Measurements from ENCODE around the gene COL18A1.
"Not testable (repeated sequence)": the region's sequence is repeated elsewhere in the genome, so short reads cannot be mapped to it uniquely, and the experiment has no call there.

COL18A1 gene

GRCh38 chr21:45496968-45497845 lies 92.2 kb downstream of the COL18A1 start:
- no peak for DNase-seq

- DNase-seq, result no peak
Measured at GRCh38 chr21:45497846-45498645, 93.1 kb downstream of the COL18A1 start.

- DNase-seq, result no peak
Measured at GRCh38 chr21:45498646-45499000, 93.7 kb downstream of the COL18A1 start.

GRCh38 chr21:45499201-45499750 lies 94.3 kb downstream of the COL18A1 start:
- DNase-seq, result no peak

- no peak for DNase-seq
Measured at GRCh38 chr21:45499970-45500577, 95.1 kb downstream of the COL18A1 start.

- peak; percentile 24 for DNase-seq
Measured at GRCh38 chr21:45501081-45502005, 96.4 kb downstream of the COL18A1 start.

- DNase-seq, result no peak
Measured at GRCh38 chr21:45502006-45502345, 97.0 kb downstream of the COL18A1 start.

GRCh38 chr21:45502600-45502999 lies 97.6 kb downstream of the COL18A1 start:
- no peak for DNase-seq

- DNase-seq, result not testable (repeated sequence)
Measured at GRCh38 chr21:45503226-45503625, 98.3 kb downstream of the COL18A1 start.

- no peak for DNase-seq
Measured at GRCh38 chr21:45504021-45504515, 99.1 kb downstream of the COL18A1 start.

- DNase-seq, result no peak
Measured at GRCh38 chr21:45504516-45505415, 99.8 kb downstream of the COL18A1 start.

GRCh38 chr21:45505416-45506021 lies 100.6 kb downstream of the COL18A1 start:
- no peak for DNase-seq

- DNase-seq, result no peak
Measured at GRCh38 chr21:45506241-45506817, 101.4 kb downstream of the COL18A1 start.

- DNase-seq, result no peak
Measured at GRCh38 chr21:45506836-45507522, 102.0 kb downstream of the COL18A1 start.

GRCh38 chr21:45507523-45507875 lies 102.5 kb downstream of the COL18A1 start:
- DNase-seq, result no peak

GRCh38 chr21:45507888-45508508 lies 103.0 kb downstream of the COL18A1 start:
- DNase-seq, result no peak

GRCh38 chr21:45508607-45509565 lies 103.9 kb downstream of the COL18A1 start:
- no peak for DNase-seq

All from hematopoietic multipotent progenitor cell treated with erythropoietin and hydrocortisone succinate and interleukin-3 and kit ligand, for 6 days (in vitro differentiated cells).